GM19463 (cell line): Measurements from ENCODE around the gene DYNLL1.

Experiments
- ATAC-seq: cut with Tn5 transposase; IDR thresholded peaks from one replicate; pipeline ENCODE4 v1.9.1; 2021; ENCODE audit warnings: mild to moderate bottlenecking, moderate library complexity; ENCODE audit not compliant: unreplicated experiment

Gene DYNLL1

DNA sequence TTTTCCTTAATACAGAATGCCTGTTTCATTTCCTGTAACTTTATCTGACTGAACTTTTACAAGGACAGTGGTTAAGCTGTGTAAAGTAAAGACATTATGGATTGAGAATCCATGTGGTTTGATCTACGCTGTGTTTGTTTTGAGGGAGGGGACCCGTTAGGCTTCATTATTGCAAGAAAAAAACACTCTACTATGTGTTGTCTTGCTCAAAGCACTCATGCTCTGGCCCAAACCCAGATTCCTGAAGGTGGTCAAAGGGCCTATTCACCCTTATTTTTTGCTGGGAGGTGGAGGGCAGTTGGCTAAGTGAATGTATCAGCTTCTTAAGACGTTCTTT lies 50.1 kb downstream of the DYNLL1 start:
- ATAC-seq, result no peak
